ENCODE results near the gene ZNF804B. TPM values are rescaled to one million over a fixed set of nuclear protein-coding genes. Genes with fewer than 3 reads are reported as not detected.

The ZNF804B gene
- total RNA-seq, 1 experiment from 2014 or later: not detected

DNA sequence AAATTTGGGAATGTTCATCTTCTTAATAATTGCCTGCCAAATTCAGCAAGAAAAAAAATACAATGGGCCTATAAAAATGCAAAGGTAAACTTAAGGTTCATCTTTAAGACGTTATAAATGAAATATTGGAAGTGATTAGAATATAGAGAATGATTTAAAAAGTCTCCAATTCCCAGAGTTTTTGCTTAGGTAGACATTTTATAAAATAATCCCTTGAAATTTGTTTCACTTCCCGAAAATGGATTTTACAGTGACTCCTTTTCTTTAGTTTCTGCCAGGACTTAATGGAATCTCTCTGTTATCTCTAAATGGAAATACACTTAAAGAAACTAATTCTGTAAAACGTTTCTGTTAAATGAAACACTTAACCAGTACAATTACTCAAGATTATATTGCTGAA is 580.2 kb downstream of the ZNF804B start:
- DNase-seq (no peak), ATAC-seq (no peak)
- BruUV-seq (replicated peaks): no TSS peak
- H3F3A ChIP-seq (ENCODE audit: low read length, unreplicated experiment): no peaks in the 10 kb centered on the region
- no peak overlapping the region for H3K4me2 ChIP-seq (ENCODE audit: low read length)
- H3K4me3 ChIP-seq (ENCODE audit: low read length): no peak overlapping the region
- no peak overlapping the region for H2AFZ ChIP-seq (ENCODE audit: low read length)
- no peaks in the 10 kb centered on the region for H3K9me3 ChIP-seq (ENCODE audit: low read length)
- no peak overlapping the region for H3K27ac ChIP-seq (ENCODE audit: low read length)
- no peak overlapping the region for H3K9ac ChIP-seq (ENCODE audit: low read length)
- no peaks in the 10 kb centered on the region for H3K36me3 ChIP-seq (ENCODE audit: low read depth, low read length)
- no peaks in the 10 kb centered on the region for H3K27me3 ChIP-seq (ENCODE audit: low read length)
- intact Hi-C loops (cut with micrococcal nuclease): loop anchor here (5.0 to 10.0 kb wide), 2 partner anchors 433 to 775 kb away; no protein-coding TSS in a partner anchor
- no peak for TF ChIP-seq CTCF (conservative IDR thresholded peaks at IDR 0.05; ENCODE audit: low read depth, low read length)
- ChIA-PET CTCF (no interaction called here), POLR2A (ENCODE audit: unreplicated experiment) (no interaction called here)
- H3K4me1 ChIP-seq (ENCODE audit: insufficient read depth, low read length): no peaks in the 10 kb centered on the region
- no peaks in the 10 kb centered on the region for H4K20me1 ChIP-seq (ENCODE audit: low read length)
- H3K79me2 ChIP-seq (ENCODE audit: low read length): no peaks in the 10 kb centered on the region
- H3K9me2 ChIP-seq (replicated peaks; ENCODE audit: low read length): no peaks in the 10 kb centered on the region

DNA sequence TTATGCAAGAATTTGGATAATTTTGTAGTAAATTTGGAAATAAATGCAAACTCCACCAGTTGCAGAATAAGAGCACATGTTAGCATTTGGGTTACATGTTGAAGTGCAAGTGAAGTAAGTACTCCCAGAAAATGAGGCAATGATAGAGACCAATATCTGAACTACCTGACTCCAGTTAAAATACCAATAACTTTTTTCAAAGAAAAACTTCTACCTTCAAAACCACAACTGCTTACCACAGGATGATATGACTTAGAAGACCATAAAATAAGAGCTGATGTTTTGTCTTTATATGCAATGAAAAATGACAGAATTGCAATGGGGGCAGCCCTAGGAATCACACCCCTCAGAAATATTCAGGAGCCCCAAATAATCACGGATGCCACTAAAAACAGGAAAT is 597.6 kb downstream of the ZNF804B start:
- no peaks in the 10 kb centered on the region for H3K27me3 ChIP-seq (ENCODE audit: low read length)
- intact Hi-C loops (cut with micrococcal nuclease): no loop called here
- no peaks in the 10 kb centered on the region for H3K9me2 ChIP-seq (replicated peaks; ENCODE audit: low read length)
- H3K4me1 ChIP-seq (ENCODE audit: insufficient read depth, low read length): no peaks in the 10 kb centered on the region
- no peak overlapping the region for H3K4me2 ChIP-seq (ENCODE audit: low read length)
- ATAC-seq (no peak), DNase-seq (no peak)
- POLR2A ChIA-PET (ENCODE audit: unreplicated experiment): no interaction called here
- H2AFZ ChIP-seq (ENCODE audit: low read length): no peak overlapping the region
- CTCF ChIA-PET: no interaction called here
- H3K27ac ChIP-seq (ENCODE audit: low read length): no peak overlapping the region
- H4K20me1 ChIP-seq (ENCODE audit: low read length): no peaks in the 10 kb centered on the region
- no peaks in the 10 kb centered on the region for H3K36me3 ChIP-seq (ENCODE audit: low read depth, low read length)
- H3K9me3 ChIP-seq (ENCODE audit: low read length): no peaks in the 10 kb centered on the region
- no peaks in the 10 kb centered on the region for H3K79me2 ChIP-seq (ENCODE audit: low read length)
- TF ChIP-seq CTCF (conservative IDR thresholded peaks at IDR 0.05; ENCODE audit: low read depth, low read length): no peak
- TF ChIP-seq EZH2phosphoT487 (IDR thresholded peaks at IDR 0.05; ENCODE audit: borderline replicate concordance, low read length): no peak
- no peak for TF ChIP-seq EZH2 (IDR thresholded peaks at IDR 0.05; ENCODE audit: low read length, unreplicated experiment)
- H3F3A ChIP-seq (ENCODE audit: low read length, unreplicated experiment): no peaks in the 10 kb centered on the region
- BruUV-seq (replicated peaks): no TSS peak
- no peak overlapping the region for H3K4me3 ChIP-seq (ENCODE audit: low read length)
- H3K9ac ChIP-seq (ENCODE audit: low read length): no peak overlapping the region

GRCh38 chr7:89377219-89377618 is 617.7 kb downstream of the ZNF804B start:
- no peaks in the 10 kb centered on the region for H3K79me2 ChIP-seq (ENCODE audit: low read length)
- no TSS peak for BruUV-seq (replicated peaks)
- intact Hi-C loops (cut with micrococcal nuclease): no loop called here

More at GRCh38 chr7:89377219-89377618, 617.7 kb downstream of the ZNF804B start:
- POLR2A ChIA-PET (ENCODE audit: unreplicated experiment): no interaction called here
- Histone ChIP-seq H2AFZ (ENCODE audit: low read length) (no peak overlapping the region), H3K27ac (ENCODE audit: low read length) (no peak overlapping the region), H3K36me3 (ENCODE audit: low read depth, low read length) (no peaks in the 10 kb centered on the region), H3K27me3 (ENCODE audit: low read length) (no peaks in the 10 kb centered on the region), H3K9ac (ENCODE audit: low read length) (no peak overlapping the region), H4K20me1 (ENCODE audit: low read length) (no peaks in the 10 kb centered on the region), H3K9me2 (replicated peaks; ENCODE audit: low read length) (no peaks in the 10 kb centered on the region), H3K4me1 (ENCODE audit: insufficient read depth, low read length) (no peaks in the 10 kb centered on the region), H3K9me3 (ENCODE audit: low read length) (no peaks in the 10 kb centered on the region), H3K4me2 (ENCODE audit: low read length) (no peak overlapping the region), H3F3A (ENCODE audit: low read length, unreplicated experiment) (no peaks in the 10 kb centered on the region), H3K4me3 (ENCODE audit: low read length) (no peak overlapping the region)
- CTCF ChIA-PET: no interaction called here
- no peak for TF ChIP-seq EZH2phosphoT487 (IDR thresholded peaks at IDR 0.05; ENCODE audit: borderline replicate concordance, low read length)
- no peak for TF ChIP-seq CTCF (conservative IDR thresholded peaks at IDR 0.05; ENCODE audit: low read depth, low read length)
- no peak for TF ChIP-seq EZH2 (IDR thresholded peaks at IDR 0.05; ENCODE audit: low read length, unreplicated experiment)
- DNase-seq (no peak), ATAC-seq (no peak)
